K562 (cell line): Measurements from ENCODE around the gene ATF1. TPM values are rescaled to one million over a fixed set of nuclear protein-coding genes. Genes with fewer than 3 reads are reported as not detected.

Experiments
- ARHGAP35 ChIP-seq: fragments of 450-650 bp; IDR thresholded peaks from 2 replicates; pipeline ENCODE4 v1.6.1; 2018; ENCODE audit not compliant: partially characterized antibody
- ARID2 ChIP-seq: fragments of 450-650 bp; IDR thresholded peaks from 2 replicates; pipeline ENCODE4 v1.6.1; 2017; ENCODE audit warnings: antibody characterized with exemption, mild to moderate bottlenecking
- ASH1L ChIP-seq: fragments of 450-650 bp; IDR thresholded peaks from 2 replicates; pipeline ENCODE4 v1.6.1; 2018; ENCODE audit warnings: borderline replicate concordance, mild to moderate bottlenecking, low read depth; ENCODE audit not compliant: partially characterized antibody
- CREB5 ChIP-seq: fragments of 250-450 bp; sonication (Bioruptor Pico); IDR thresholded peaks from 2 replicates; pipeline ENCODE4 v1.5.0; 2020; ENCODE audit warnings: mild to moderate bottlenecking
- E2F6 ChIP-seq, 2 experiments: IDR thresholded peaks; 2 replicates each; pipeline ENCODE4 v1.6.1; 2011; ENCODE audit warnings: borderline replicate concordance in 1 of 2, control low read depth in 1 of 2, low read depth in 1 of 2, low read length in 1 of 2, mild to moderate bottlenecking in 1 of 2, mixed read lengths in 1 of 2, moderate library complexity in 1 of 2; ENCODE audit not compliant: insufficient read depth in 1 of 2, insufficient read length in 1 of 2, poor library complexity in 1 of 2, severe bottlenecking in 1 of 2; ENCODE audit errors: extremely low read depth in 1 of 2
- ELF2 ChIP-seq: fragments of 250-450 bp; sonication (Bioruptor Pico); IDR thresholded peaks from 2 replicates; pipeline ENCODE4 v1.5.0; 2021; ENCODE audit warnings: mild to moderate bottlenecking
- ELK1 ChIP-seq: sonication (generic); formaldehyde crosslinking; IDR thresholded peaks from 2 replicates; pipeline ENCODE4 v1.8.1; 2022; ENCODE audit warnings: missing genetic modification reagents
- EP400 ChIP-seq: fragments of 450-650 bp; IDR thresholded peaks from 2 replicates; pipeline ENCODE4 v1.6.1; 2017; ENCODE audit warnings: antibody characterized with exemption, mild to moderate bottlenecking, moderate library complexity
- ETV1 ChIP-seq: fragments of 450-650 bp; conservative IDR thresholded peaks from 2 replicates; pipeline ENCODE4 v1.6.1; 2016; ENCODE audit warnings: missing genetic modification characterization, control low read depth, low read depth, missing compliant biosample characterization
- IRF2 ChIP-seq: sonication (generic); formaldehyde crosslinking; IDR thresholded peaks from 2 replicates; pipeline ENCODE4 v1.8.1; 2022; ENCODE audit warnings: mild to moderate bottlenecking, missing genetic modification reagents
- MAX ChIP-seq: sonication (generic); formaldehyde crosslinking; IDR thresholded peaks from 2 replicates; pipeline ENCODE4 v1.9.0; 2022; ENCODE audit warnings: mild to moderate bottlenecking, missing genetic modification reagents
- MEF2D ChIP-seq: conservative IDR thresholded peaks from 2 replicates; pipeline ENCODE4 v1.6.1; 2016; ENCODE audit warnings: low read depth, missing genetic modification characterization, missing compliant biosample characterization
- NBN ChIP-seq: fragments of 450-650 bp; IDR thresholded peaks from 2 replicates; pipeline ENCODE4 v1.6.1; 2016; ENCODE audit warnings: low read depth, mild to moderate bottlenecking
- POLR2H ChIP-seq: IDR thresholded peaks from 2 replicates; pipeline ENCODE4 v1.6.1; 2016; ENCODE audit warnings: missing genetic modification characterization, low read depth, mild to moderate bottlenecking, control low read depth, missing compliant biosample characterization, moderate library complexity
- RAD21 ChIP-seq, 2 experiments: fragments of 250-450 bp in 1 of 2; fragments of 450-650 bp in 1 of 2; sonication (Bioruptor Pico) in 1 of 2; formaldehyde crosslinking in 1 of 2; IDR thresholded peaks in 1 of 2; conservative IDR thresholded peaks in 1 of 2; 2 replicates each; pipeline versions ENCODE4 v1.4.0 to v1.8.0; 2020 to 2022; ENCODE audit warnings: mild to moderate bottlenecking in 2 of 2, moderate library complexity in 1 of 2
- SAFB ChIP-seq: fragments of 200-400 bp; formaldehyde crosslinking; IDR thresholded peaks from 2 replicates; pipeline ENCODE4 v1.6.1; 2017; ENCODE audit warnings: low read depth, low read length, borderline replicate concordance
- TFAM ChIP-seq: fragments of 250-450 bp; sonication (Bioruptor Pico); conservative IDR thresholded peaks from 2 replicates; pipeline ENCODE4 v1.5.0; 2021; ENCODE audit warnings: mild to moderate bottlenecking, moderate library complexity
- ZEB2 ChIP-seq: fragments of 450-650 bp; IDR thresholded peaks from 2 replicates; pipeline ENCODE4 v1.6.1; 2016
- ZNF134 ChIP-seq: fragments of 250-450 bp; sonication (Bioruptor Pico); conservative IDR thresholded peaks from 2 replicates; pipeline ENCODE4 v1.4.0; 2020
- ZNF165 ChIP-seq: fragments of 250-450 bp; sonication (Bioruptor Pico); IDR thresholded peaks from 2 replicates; pipeline ENCODE4 v1.4.0; 2020; ENCODE audit warnings: borderline replicate concordance
- ZNF174 ChIP-seq: fragments of 250-450 bp; sonication (Bioruptor Pico); IDR thresholded peaks from 2 replicates; pipeline ENCODE4 v1.4.0; 2020; ENCODE audit warnings: mild to moderate bottlenecking
- ZNF668 ChIP-seq: fragments of 250-450 bp; sonication (Bioruptor Pico); IDR thresholded peaks from 2 replicates; pipeline ENCODE4 v1.8.0; 2022; ENCODE audit warnings: mild to moderate bottlenecking, inconsistent platforms
- polyA plus RNA-seq, 8 experiments: library from polyadenylated mRNA; depleted of rRNA in 4 of 8; stranded (reverse) in 5 of 8; unstranded in 3 of 8; fragments of >200 nt; fragmentation: Nextera tagmentation in 2 of 8; fragmentation: Illumina TruSeq in 1 of 8; extraction: Ambion mirVana in 2 of 8; extraction: Trizol in 1 of 8; gene quantifications; 2 replicates each; pipeline versions ENCODE4 v1.2.1 to v1.2.3, GENCODE V29; 2011 to 2014; ENCODE audit warnings: inconsistent platforms in 1 of 8, missing spikeins in 1 of 8
- total RNA-seq, 7 experiments: library from RNA; depleted of rRNA in 6 of 7; stranded (reverse); fragments of >200 nt in 6 of 7; fragmentation: Illumina TruSeq in 2 of 7; extraction: Trizol in 2 of 7; gene quantifications; 2 replicates each; pipeline versions ENCODE4 v1.2.1 to v1.2.3, GENCODE V29; 2011 to 2021; ENCODE audit warnings: low replicate concordance in 1 of 7

Gene ATF1
- total and polyA plus RNA-seq, 9 of the 15 experiments (the other 6 are each of a cell fraction or from before 2014, with no cell fraction given): 19.8 to 83.5 (median 51.4) TPM

- TF ChIP-seq ELF2 (CRISPR knock-in tag) (no peak), MEF2D (tag) (no peak), NBN (peak; percentile 92), ETV1 (tag) (no peak), CREB5 (CRISPR knock-in tag) (no peak), ZNF134 (CRISPR knock-in tag) (no peak), IRF2 (CRISPR knock-in tag) (no peak), MAX (CRISPR knock-in tag) (no peak), SAFB (no peak), ELK1 (CRISPR knock-in tag) (no peak), ZNF165 (CRISPR knock-in tag) (no peak), ASH1L (no peak), EP400 (peak; percentile 57; the same call in 1 of the 2 replicates), ZEB2 (0 out of 2 replicates have a peak, but pooled peaks have one; percentile 58), TFAM (CRISPR knock-in tag) (no peak), POLR2H (no peak), ZNF668 (no peak), RAD21 (CRISPR knock-in tag; conservative IDR thresholded peaks at IDR 0.05 in 1 of 2, IDR thresholded peaks at IDR 0.05 in 1 of 2) (peak; percentile 65 to 66), ARID2 (0 out of 2 replicates have a peak, but pooled peaks have one; percentile 11), ARHGAP35 (no peak), E2F6 (IDR thresholded peaks at IDR 0.05; ENCODE audit: borderline replicate concordance in 1 of 2, extremely low read depth in 1 of 2, insufficient read depth in 1 of 2, insufficient read length in 1 of 2, low read depth in 1 of 2, low read length in 1 of 2, poor library complexity in 1 of 2, severe bottlenecking in 1 of 2) (no peak), ZNF174 (no peak)
These were observed 1.4 kb downstream of the ATF1 start (continued) for GRCh38 chr12:50765095-50765911.
